B cell (primary cell): ENCODE measurements around the gene MAD2L1. TPM values are rescaled to one million over a fixed set of nuclear protein-coding genes. Genes with fewer than 3 reads are reported as not detected.

ENCODE experiments used
- ATAC-seq: fragments of 200-7000 bp; cut with Tn5 transposase; one replicate; pipeline ENCODE4 v1.10.0; 2021; ENCODE audit warnings: low read depth, mild to moderate bottlenecking, moderate number of reproducible peaks, moderate library complexity
- CTCF ChIA-PET: fragments of 350-600 bp; sonication (Branson Sonifier 250); formaldehyde crosslinking; loops from one replicate; lab custom pipeline; 2021; ENCODE audit warnings: antibody characterized with exemption, inconsistent platforms; lab: Charles Lee
- POLR2A ChIA-PET: fragments of 350-600 bp; sonication (Branson Sonifier 250); formaldehyde crosslinking; loops from one replicate; lab custom pipeline; 2021; ENCODE audit warnings: antibody characterized with exemption; lab: Charles Lee
- DNase-seq: peaks from one replicate; pipeline ENCODE4 v3.0.0; 2013
- H2AFZ ChIP-seq: 2 replicates; pipeline ENCODE4 v1.6.1; 2012; ENCODE audit warnings: mild to moderate bottlenecking, low read depth, low read length; ENCODE audit not compliant: insufficient read depth, poor library complexity, severe bottlenecking
- H3K27ac ChIP-seq, 2 donors: 1 replicate in 1 of 2; 2 replicates in 1 of 2; pipeline ENCODE4 v1.5.1; 2012 to 2013; ENCODE audit warnings: low read length in 2 of 2, mild to moderate bottlenecking in 2 of 2, moderate library complexity in 1 of 2
- H3K27me3 ChIP-seq, 4 experiments: fragments of 200-600 bp in 1 of 4; sonication (generic) in 1 of 4; replicated peaks in 1 of 4; 1 replicate in 2 of 4; 2 replicates in 2 of 4; pipeline versions ENCODE4 v1.6.1 to v1.7.0; 2013 to 2016; ENCODE audit warnings: low read length in 3 of 4, mild to moderate bottlenecking in 2 of 4, mixed read lengths in 1 of 4, moderate library complexity in 1 of 4; ENCODE audit not compliant: insufficient read depth in 4 of 4, control insufficient read depth in 3 of 4; ENCODE audit errors: control extremely low read depth in 1 of 4
- H3K36me3 ChIP-seq, 2 experiments: replicated peaks in 1 of 2; 1 replicate in 1 of 2; 2 replicates in 1 of 2; pipeline versions ENCODE4 v1.6.1 to v1.7.1; 2013; ENCODE audit warnings: low read length in 1 of 2; ENCODE audit not compliant: insufficient read depth in 2 of 2, control insufficient read depth in 1 of 2; ENCODE audit errors: control extremely low read depth in 1 of 2, extremely low read depth in 1 of 2
- H3K4me1 ChIP-seq, 2 donors: fragments of 200-600 bp in 1 of 2; sonication (generic) in 1 of 2; 1 replicate in 1 of 2; 2 replicates in 1 of 2; pipeline versions ENCODE4 v1.5.1 to v1.6.1; 2013 to 2017; ENCODE audit warnings: low read length in 2 of 2; ENCODE audit not compliant: control insufficient read depth in 2 of 2, insufficient read depth in 2 of 2
- H3K4me2 ChIP-seq: replicated peaks from 2 replicates; pipeline ENCODE3; 2012; ENCODE audit warnings: mild to moderate bottlenecking, low read depth, low read length; ENCODE audit not compliant: poor library complexity, severe bottlenecking
- H3K4me3 ChIP-seq, 5 experiments: fragments of 200-600 bp in 1 of 5; sonication (generic) in 1 of 5; 1 replicate in 3 of 5; 2 replicates in 2 of 5; pipeline versions ENCODE4 v1.5.1 to v1.7.0; 2011 to 2016; ENCODE audit warnings: low read length in 4 of 5, mild to moderate bottlenecking in 4 of 5, low read depth in 2 of 5, control low read depth in 1 of 5, moderate library complexity in 1 of 5; ENCODE audit not compliant: insufficient read depth in 1 of 5; ENCODE audit errors: control extremely low read depth in 1 of 5, extremely low read depth in 1 of 5
- H3K79me2 ChIP-seq: fragments of 200-600 bp; sonication (generic); one replicate; pipeline ENCODE4 v1.6.0; 2016; ENCODE audit warnings: low read length; ENCODE audit not compliant: control insufficient read depth, insufficient read depth
- H3K9ac ChIP-seq: fragments of 200-600 bp; sonication (generic); 2 replicates; pipeline ENCODE4 v1.6.1; 2017; ENCODE audit warnings: mild to moderate bottlenecking, low read length, moderate library complexity
- H3K9me3 ChIP-seq, 3 donors: one replicate each; pipeline versions ENCODE4 v1.6.1 to v1.7.1; 2013; ENCODE audit warnings: low read length in 2 of 3; ENCODE audit not compliant: control insufficient read depth in 2 of 3, insufficient read depth in 1 of 3; ENCODE audit errors: control extremely low read depth in 1 of 3
- H4K20me1 ChIP-seq: 2 replicates; pipeline ENCODE4 v1.6.0; 2012; ENCODE audit warnings: mild to moderate bottlenecking, low read length; ENCODE audit not compliant: insufficient read depth, control insufficient read depth, poor library complexity, severe bottlenecking
- H3K27ac Mint-ChIP-seq: one replicate; pipeline ENCODE4 v1.8.0; 2021; ENCODE audit warnings: mixed read lengths
- H3K27me3 Mint-ChIP-seq: one replicate; pipeline ENCODE4 v1.8.0; 2021; ENCODE audit warnings: mixed read lengths
- H3K4me1 Mint-ChIP-seq: one replicate; pipeline ENCODE4 v1.8.0; 2021; ENCODE audit warnings: mixed read lengths
- H3K4me3 Mint-ChIP-seq: one replicate; pipeline ENCODE4 v1.8.0; 2021; ENCODE audit warnings: mixed read lengths
- H3K9me3 Mint-ChIP-seq: one replicate; pipeline ENCODE4 v1.8.0; 2022; ENCODE audit warnings: mixed read lengths; ENCODE audit not compliant: insufficient read depth
- CTCF ChIP-seq: fragments of 200-600 bp; IDR thresholded peaks from one replicate; pipeline ENCODE4 v1.8.0; 2022; ENCODE audit warnings: antibody characterized with exemption, mild to moderate bottlenecking
- EZH2 ChIP-seq: IDR thresholded peaks from 2 replicates; pipeline ENCODE4 v1.6.1; 2012; ENCODE audit warnings: borderline replicate concordance, low read depth, mild to moderate bottlenecking, moderate library complexity, low read length; ENCODE audit not compliant: insufficient read depth, poor library complexity, severe bottlenecking
- WGBS: methylation state at CpG from one replicate; pipeline ENCODE4 v1.1.5; 2013; ENCODE audit warnings: missing lambda C conversion rate; ENCODE audit not compliant: insufficient coverage; 5-methylcytosine and 5-hydroxymethylcytosine counted together
- intact Hi-C: fragments of 100-400 bp; cut with micrococcal nuclease; formaldehyde crosslinking; loops from one replicate; pipeline ENCODE4 v1.10.0; 2022
- polyA plus RNA-seq: library from polyadenylated mRNA; depleted of rRNA; stranded (reverse); fragments of >200 nt; gene quantifications from 2 replicates; pipeline ENCODE4 v1.2.3, GENCODE V29; 2012
- total RNA-seq, 2 donors: library from RNA; stranded (reverse); fragments of 120-200 nt in 1 of 2; gene quantifications; 1 replicate in 1 of 2; 2 replicates in 1 of 2; pipeline versions ENCODE4 v1.2.3 to v1.2.4, GENCODE V29; 2013 to 2022

The MAD2L1 gene
- total and polyA plus RNA-seq, 2 donors (not counting 1 experiment from before 2014, with no cell fraction given), result 1.5 TPM

- Histone ChIP-seq H3K9me3 (no peaks in the 10 kb centered on the region), H3K79me2 (no peaks in the 10 kb centered on the region), H3K9ac (no peak overlapping the region), H3K27ac (no peak overlapping the region), H4K20me1 (no peaks in the 10 kb centered on the region), H3K27me3 (peaks cover 0 to 3% (median 0%) of the 10 kb centered on the region in 4 experiments), H3K4me3 (no peak overlapping the region), H2AFZ (no peak overlapping the region), H3K36me3 (no peaks in the 10 kb centered on the region), H3K4me1 (no peaks in the 10 kb centered on the region), H3K4me2 (no peak overlapping the region)
- POLR2A ChIA-PET, result no interaction called here
- Mint-ChIP-seq H3K4me1 (no peaks in the 10 kb centered on the region), H3K4me3 (no peak overlapping the region), H3K27me3 (no peaks in the 10 kb centered on the region), H3K27ac (no peak overlapping the region), H3K9me3 (no peaks in the 10 kb centered on the region)
- CTCF ChIA-PET, result no interaction called here
- intact Hi-C loops, result no loop called here
- no peak for DNase-seq
- no peak for TF ChIP-seq EZH2
- no peak for ATAC-seq
These were observed 42.8 kb upstream of the MAD2L1 start for GRCh38 chr4:120109406-120109805.

GRCh38 chr4:120105472-120105871 is 38.8 kb upstream of the MAD2L1 start:
- H3K27me3 ChIP-seq, result no peaks in the 10 kb centered on the region
- Mint-ChIP-seq H3K4me1 (no peaks in the 10 kb centered on the region), H3K9me3 (no peaks in the 10 kb centered on the region), H3K27ac (no peak overlapping the region), H3K27me3 (no peaks in the 10 kb centered on the region), H3K4me3 (no peak overlapping the region)
- no peaks in the 10 kb centered on the region for H4K20me1 ChIP-seq
- H3K27ac ChIP-seq, result no peak overlapping the region
- ChIA-PET CTCF (no interaction called here), POLR2A (no interaction called here)
- DNase-seq (no peak), ATAC-seq (no peak)
- H3K9me3 ChIP-seq, result no peaks in the 10 kb centered on the region
- no peaks in the 10 kb centered on the region for H3K36me3 ChIP-seq
- TF ChIP-seq CTCF, result no peak
- no peak for TF ChIP-seq EZH2
- intact Hi-C loops, result no loop called here
- no peak overlapping the region for H2AFZ ChIP-seq
- no peak overlapping the region for H3K9ac ChIP-seq
- H3K79me2 ChIP-seq, result no peaks in the 10 kb centered on the region
- no peaks in the 10 kb centered on the region for H3K4me1 ChIP-seq
- H3K4me3 ChIP-seq, result no peak overlapping the region
- WGBS, result no CpG with 5 or more reads among the region's 1 CpG
- no peak overlapping the region for H3K4me2 ChIP-seq
